NCI-H82 treated with DMSO at 0.1 percent for 48 hours (cell line): ENCODE measurements around the gene NF2.

ENCODE experiments used
- DNase-seq: peaks from one replicate; lab custom pipeline; 2025; ENCODE audit not compliant: unreplicated experiment; lab: John Stamatoyannopoulos, UW

NF2 gene

GRCh38 chr22:29661336-29661735, 57.9 kb downstream of the NF2 start:
- no peak for DNase-seq

DNA sequence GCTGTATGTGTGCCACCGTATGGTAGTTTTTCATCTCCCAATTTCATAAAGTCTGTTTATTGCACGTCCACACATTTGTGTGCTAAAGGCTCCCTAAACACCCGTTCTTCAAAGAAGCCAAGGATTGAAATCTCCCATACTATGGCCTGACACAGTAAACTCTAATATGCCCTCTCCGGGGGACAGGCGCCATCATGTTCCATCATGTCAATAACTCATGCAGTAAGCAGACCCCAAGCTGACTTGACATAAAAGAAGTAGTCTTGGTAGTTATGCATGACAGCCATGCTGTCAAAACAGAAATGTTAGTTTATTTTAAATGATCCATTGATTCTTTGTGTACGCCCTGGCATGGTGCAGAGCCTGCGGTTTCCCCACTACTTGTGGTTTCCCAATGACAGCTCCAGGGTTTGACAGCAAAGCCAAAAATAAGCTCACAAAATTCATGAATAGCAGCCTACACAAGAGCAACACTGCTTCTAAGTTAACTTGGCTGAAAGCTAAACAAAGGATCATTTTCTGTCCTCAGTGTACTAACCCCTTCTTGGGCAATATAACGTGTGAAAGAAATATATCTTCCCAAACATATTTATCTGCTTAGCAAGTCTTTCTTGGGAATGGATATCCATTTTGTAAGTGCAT, 59.9 kb downstream of the NF2 start:
- DNase-seq = no peak

GRCh38 chr22:29665486-29665885, 62.1 kb downstream of the NF2 start:
- DNase-seq = no peak

DNA sequence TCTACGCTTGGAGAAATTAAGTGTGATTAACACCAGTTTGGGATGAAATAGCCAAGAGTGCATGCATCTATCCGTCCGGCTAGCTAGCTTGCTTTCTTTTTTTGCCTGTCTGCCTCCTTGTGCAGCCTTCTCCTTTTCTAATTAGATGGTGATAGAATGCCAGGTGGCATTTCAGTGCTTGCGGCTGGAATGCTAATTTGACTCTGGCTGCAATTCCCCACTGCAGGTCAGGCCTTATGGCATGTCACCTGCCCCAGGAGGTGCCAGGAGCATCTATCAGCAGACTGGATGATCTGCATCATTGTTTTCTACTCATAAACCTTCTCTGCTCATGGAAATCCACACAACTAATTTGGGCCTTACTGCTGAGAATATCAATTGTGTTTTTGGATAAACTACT, 65.2 kb downstream of the NF2 start:
- no peak for DNase-seq

GRCh38 chr22:29670626-29671025, 67.2 kb downstream of the NF2 start:
- no peak for DNase-seq

DNA sequence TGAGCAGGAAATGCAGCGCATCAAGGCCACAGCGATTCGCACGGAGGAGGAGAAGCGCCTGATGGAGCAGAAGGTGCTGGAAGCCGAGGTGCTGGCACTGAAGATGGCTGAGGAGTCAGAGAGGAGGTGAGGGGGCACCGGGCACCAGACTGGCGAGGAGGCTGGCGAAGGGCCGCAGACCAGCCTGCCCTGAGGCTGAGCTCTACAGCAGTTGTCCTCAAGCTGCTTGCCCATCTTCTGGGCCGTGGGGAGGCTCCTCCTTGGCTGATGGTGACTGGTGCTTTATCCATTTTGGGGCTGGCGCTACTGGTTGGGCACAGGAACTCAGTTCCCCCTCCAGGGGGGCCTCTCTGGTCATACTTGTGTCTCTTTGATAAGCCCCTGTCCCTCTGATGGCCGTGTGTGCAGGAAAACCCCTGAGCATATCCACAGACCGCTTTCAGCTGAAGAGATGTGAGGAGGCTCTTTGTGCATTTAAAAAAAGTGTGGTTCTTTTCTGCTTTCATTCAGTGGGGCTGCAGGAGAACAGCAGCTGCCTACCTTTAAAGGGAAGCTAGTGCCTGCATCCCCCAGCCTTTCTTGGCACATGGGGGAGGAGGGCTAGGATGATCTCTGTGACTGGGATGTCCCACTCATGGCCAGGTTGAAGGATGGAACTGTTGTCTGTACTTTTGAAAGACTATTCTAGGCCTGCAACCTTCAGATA, 70.1 kb downstream of the NF2 start:
- DNase-seq = no peak

GRCh38 chr22:29674121-29674520, 70.7 kb downstream of the NF2 start:
- no peak for DNase-seq

GRCh38 chr22:29679316-29679715, 75.9 kb downstream of the NF2 start:
- DNase-seq = no peak

GRCh38 chr22:29683536-29683935, 80.1 kb downstream of the NF2 start:
- no peak for DNase-seq

DNA sequence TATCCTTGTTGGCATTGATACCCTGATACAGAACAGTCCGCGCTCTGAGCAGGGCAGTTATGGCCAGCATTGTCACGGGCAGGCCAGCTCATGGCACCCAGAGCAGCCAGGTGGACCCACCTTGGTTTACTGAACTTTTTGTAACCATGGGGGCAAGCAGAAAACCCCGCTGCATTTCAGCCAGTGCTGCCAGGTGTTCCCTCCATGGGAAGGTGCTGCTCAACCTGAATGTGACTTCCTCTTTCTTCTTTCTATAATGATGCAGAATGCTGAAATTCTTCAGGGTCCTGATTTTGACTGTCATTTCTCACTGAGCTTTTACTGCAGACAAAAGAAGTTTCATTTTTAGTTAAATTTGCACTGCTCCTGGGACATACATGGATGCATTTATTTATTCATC, 80.8 kb downstream of the NF2 start:
- DNase-seq = no peak

DNA sequence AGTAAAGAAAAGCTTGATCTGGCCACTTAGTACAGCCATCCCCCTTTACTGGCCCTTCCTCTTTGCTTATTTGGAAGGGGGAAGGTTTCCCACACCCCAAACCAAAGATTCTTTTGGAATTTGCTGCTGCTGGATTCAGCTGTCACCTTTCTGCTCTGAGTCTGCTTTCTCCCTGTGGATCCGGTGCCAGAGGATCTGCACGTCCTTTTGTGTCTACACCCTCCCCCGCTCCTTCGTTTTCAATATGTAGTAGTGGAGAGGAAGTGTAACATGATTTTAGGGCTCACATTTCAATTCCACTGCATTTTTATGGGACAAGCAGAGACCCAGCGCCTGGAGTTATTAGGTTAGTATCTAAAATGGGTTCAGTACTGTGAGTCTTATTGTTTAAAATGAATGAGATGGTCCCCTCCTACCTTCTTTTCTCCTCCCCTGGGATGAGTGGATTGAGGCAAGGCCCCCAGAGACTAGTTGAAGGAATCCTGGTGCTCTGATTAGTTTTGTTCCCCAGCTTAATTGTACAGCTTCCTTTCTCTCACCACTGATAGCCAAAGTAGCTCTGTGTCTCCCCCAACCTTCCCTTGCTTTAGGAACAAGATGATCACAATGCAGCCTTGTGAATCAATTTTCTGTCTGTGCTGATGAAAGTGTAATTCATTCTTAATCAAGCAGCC, 85.9 kb downstream of the NF2 start:
- DNase-seq = no peak

DNA sequence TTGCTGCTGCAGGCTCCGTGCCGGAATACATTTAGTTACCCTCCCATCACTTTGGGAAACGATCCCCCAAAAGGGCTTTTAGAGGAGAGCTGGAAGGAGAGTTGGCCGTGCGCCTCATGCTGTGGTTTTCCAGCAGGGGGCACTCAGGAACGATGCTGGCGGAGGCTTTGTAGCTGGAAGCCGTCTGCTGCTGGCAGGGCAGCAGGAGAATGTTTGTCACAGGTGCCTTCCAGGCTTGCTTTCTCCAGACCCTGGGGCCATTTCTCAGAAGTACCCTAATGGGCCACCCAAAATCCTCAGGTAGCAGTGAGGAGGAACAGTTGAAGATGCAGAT, 86.4 kb downstream of the NF2 start:
- DNase-seq = peak; percentile 41

- DNase-seq = peak; percentile 93
Measured at GRCh38 chr22:29690476-29690875, 87.0 kb downstream of the NF2 start.

DNA sequence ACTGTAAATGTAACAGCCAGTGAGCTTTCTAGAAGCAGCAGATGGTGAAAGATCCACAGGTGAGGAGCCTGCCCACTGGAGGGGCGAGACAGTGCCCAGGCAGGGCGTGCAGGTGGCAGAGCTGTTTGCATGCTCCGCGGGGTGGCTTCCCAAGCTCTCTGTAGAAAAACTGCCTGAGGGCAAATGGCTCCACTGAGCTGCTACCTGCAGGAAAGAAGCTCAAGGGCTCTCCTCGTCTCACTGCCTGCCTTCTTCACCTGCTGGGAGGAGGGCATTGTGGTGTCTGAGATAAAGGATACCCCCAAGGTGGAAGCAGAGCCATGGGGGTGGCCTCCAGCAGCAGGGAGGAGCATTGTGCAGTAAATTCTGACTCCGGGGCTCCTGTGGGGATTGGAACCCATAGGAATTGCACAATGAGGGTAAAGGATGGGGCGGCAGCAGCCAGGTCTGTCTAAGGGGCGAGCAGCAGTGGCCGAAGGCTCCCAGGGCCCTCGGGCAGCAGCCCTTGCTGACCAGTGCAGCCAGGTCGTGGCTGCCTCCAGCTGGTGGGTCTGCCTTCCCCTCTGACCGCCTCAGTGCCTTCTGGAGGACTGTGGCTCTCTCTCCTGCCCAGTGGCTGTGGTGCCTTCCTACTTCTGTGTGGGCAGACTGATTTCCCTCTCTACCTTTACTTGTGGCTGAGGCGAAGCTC, 88.3 kb downstream of the NF2 start:
- no peak for DNase-seq

- no peak for DNase-seq
Measured at GRCh38 chr22:29692327-29692640, 88.9 kb downstream of the NF2 start.

GRCh38 chr22:29693161-29693560, 89.7 kb downstream of the NF2 start:
- DNase-seq = no peak

DNA sequence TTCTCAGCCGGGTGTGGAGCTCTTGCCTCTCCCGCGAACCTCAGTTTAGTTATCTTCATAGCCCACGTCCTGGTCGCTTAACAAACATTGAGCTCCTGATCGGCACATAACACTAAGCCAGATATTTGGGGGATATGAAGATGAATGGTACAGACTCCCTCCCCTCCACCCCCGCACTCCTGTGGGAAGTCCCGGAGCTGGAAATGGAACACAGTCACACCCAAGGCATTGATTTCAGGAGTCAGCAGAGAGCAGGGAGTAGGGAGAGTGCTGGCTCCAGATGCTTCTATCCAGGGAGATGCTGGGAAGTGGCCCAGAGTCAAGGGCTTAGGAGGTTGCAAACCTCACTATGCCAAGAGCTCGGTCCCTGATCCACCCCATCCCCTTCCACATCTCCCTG, 90.2 kb downstream of the NF2 start:
- DNase-seq = no peak

DNA sequence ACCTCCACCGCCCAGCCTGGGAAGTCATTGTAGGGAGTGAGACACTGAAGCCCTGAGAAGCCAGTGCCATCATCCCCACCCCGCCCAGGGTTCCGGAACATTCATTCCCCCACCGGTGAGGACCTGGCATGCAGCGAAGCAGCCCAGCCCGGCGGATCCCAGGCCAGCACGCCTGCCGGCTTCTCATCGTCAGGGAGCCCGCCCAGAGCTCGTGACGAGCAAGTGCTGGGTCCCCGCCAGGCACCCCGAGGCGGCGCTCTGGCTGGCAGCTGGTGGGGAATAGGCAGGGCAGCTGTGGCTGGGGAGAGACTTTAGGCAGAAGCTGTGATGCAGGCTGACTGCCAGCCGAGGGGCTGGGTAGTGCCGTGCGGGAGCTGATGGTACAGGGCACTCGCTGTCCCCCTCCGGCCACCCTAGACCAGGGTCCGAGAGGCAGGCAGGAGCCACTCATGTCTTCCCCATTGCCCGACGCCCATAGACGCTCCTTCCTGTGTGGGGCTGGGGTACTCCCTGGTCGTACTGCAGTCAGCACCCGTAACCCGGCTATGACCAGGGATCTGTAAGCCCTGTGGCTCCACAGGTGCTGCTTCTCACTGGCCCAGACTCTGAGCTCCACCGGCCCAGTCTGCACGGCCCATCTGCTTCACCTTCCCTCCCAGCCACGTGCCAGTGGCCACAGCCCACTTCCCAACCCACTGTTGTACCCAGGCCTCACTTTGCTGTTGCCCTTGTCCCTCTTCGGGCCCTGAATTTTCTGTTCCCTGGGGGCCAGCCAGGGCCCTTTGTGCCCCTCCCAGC, 91.9 kb downstream of the NF2 start:
- DNase-seq = no peak

GRCh38 chr22:29697853-29698598, 94.6 kb downstream of the NF2 start:
- no peak for DNase-seq

- no peak for DNase-seq
Measured at GRCh38 chr22:29700206-29700899, 96.9 kb downstream of the NF2 start.
